ENCODE measurements around the gene USP9Y.

DNA sequence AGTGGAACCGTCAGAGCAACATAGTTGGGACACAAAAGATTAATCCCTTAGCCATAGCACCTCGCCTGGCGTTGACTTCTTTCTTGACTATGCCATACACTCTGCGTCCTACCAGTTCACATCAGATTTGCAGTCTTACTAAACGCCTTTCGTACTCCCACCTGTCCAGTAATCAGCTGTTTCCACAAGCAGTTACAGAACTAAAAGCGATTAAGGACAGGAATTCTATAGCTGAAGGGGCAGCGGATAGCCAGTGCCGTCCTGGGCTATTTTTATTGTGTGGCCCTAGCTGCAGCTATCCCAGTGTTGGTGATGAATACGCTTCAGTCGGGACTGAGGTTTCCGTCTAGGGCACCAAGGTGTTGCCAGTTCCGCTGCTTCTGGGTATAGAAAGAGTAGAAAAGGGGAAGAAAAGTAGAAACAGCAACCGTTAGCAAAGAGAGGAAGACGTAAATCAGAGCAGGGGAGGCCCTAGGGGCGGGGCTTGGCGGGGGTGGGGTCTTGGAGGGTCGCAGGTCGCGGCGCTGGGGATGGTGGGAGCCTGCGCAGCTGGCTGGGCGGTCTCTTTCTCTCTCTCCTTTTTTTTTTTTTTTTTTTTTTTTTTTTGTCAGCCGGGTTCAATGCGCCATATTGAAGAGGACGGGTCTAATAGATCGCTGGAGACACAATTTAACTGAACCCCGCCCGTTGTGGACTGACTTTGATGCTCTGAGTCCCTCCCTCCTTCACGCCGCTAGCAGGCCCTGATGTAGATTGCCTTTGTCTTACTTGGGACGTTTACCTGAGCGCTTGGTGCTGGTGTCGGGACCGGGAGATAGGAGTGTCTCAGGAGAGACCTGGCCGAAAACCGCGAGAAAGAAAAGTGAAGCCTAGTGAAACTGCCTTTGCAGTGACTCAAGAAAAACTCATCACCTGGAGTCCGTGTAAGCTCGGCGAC lies 39.0 kb upstream of the USP9Y start:
- TF ChIP-seq NR2C2 (CRISPR knock-in tag; IDR thresholded peaks at IDR 0.05) (no peak), ZNF317 (CRISPR knock-in tag; IDR thresholded peaks at IDR 0.05; ENCODE audit: borderline replicate concordance, low read depth) (no peak), ZNF671 (CRISPR knock-in tag; IDR thresholded peaks at IDR 0.05) (no peak), FOXK1 (CRISPR knock-in tag; IDR thresholded peaks at IDR 0.05) (no peak), GRHL2 (CRISPR knock-in tag; IDR thresholded peaks at IDR 0.05; ENCODE audit: insufficient replicate concordance, severe bottlenecking) (no peak), IRF2 (CRISPR knock-in tag; IDR thresholded peaks at IDR 0.05; ENCODE audit: borderline replicate concordance, low read depth) (no peak), ZNF423 (CRISPR knock-in tag; IDR thresholded peaks at IDR 0.05) (no peak), CREB1 (CRISPR knock-in tag; IDR thresholded peaks at IDR 0.05) (no peak), MAX (CRISPR knock-in tag; IDR thresholded peaks at IDR 0.05) (no peak), JUN (CRISPR knock-in tag; IDR thresholded peaks at IDR 0.05) (no peak)
- TF ChIP-seq, protein P1, sequence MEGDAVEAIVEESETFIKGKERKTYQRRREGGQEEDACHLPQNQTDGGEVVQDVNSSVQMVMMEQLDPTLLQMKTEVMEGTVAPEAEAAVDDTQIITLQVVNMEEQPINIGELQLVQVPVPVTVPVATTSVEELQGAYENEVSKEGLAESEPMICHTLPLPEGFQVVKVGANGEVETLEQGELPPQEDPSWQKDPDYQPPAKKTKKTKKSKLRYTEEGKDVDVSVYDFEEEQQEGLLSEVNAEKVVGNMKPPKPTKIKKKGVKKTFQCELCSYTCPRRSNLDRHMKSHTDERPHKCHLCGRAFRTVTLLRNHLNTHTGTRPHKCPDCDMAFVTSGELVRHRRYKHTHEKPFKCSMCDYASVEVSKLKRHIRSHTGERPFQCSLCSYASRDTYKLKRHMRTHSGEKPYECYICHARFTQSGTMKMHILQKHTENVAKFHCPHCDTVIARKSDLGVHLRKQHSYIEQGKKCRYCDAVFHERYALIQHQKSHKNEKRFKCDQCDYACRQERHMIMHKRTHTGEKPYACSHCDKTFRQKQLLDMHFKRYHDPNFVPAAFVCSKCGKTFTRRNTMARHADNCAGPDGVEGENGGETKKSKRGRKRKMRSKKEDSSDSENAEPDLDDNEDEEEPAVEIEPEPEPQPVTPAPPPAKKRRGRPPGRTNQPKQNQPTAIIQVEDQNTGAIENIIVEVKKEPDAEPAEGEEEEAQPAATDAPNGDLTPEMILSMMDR (IDR thresholded peaks at IDR 0.05) = no peak
- TF ChIP-seq, protein P2, sequence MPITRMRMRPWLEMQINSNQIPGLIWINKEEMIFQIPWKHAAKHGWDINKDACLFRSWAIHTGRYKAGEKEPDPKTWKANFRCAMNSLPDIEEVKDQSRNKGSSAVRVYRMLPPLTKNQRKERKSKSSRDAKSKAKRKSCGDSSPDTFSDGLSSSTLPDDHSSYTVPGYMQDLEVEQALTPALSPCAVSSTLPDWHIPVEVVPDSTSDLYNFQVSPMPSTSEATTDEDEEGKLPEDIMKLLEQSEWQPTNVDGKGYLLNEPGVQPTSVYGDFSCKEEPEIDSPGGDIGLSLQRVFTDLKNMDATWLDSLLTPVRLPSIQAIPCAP (CRISPR knock-in tag; IDR thresholded peaks at IDR 0.05) = no peak
- TF ChIP-seq, protein P3, sequence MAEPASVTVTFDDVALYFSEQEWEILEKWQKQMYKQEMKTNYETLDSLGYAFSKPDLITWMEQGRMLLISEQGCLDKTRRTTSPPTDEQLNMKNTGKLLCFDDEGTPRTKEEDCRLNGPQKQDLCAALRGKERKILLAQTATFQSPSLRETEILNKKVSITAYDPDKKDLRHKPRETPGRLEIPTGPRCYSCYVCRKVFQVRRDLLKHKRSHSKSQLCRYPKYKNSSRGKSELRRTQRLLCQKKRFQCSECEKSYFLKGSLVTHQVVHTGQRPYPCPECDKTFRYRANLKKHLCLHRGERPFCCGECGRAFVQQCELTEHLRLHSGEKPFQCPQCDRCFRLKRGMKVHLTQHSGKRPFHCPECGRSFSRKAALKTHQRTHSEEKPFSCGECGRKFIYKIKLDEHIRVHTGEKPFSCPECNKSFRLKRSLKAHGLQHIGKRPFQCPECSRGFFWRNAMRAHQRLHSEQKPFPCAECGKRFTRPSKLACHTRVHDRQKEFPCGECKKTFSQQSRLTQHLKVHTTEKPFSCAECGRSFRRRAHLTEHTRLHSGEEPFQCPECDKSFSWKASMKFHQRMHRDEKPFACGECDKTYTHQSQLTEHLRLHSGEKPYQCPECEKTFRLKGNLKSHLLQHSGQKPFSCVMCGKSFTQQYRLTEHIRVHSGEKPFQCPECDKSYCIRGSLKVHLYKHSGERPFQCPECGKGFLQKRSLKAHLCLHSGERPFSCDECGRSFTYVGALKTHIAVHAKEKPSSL (CRISPR knock-in tag; conservative IDR thresholded peaks at IDR 0.05) = no peak
